B cell (primary cell): ENCODE data around the gene LRRC74A. TPM values are rescaled to one million over a fixed set of nuclear protein-coding genes. Genes with fewer than 3 reads are reported as not detected.

Experiments used
- ATAC-seq: fragments of 200-7000 bp; cut with Tn5 transposase; one replicate; pipeline ENCODE4 v1.10.0; 2021; ENCODE audit warnings: low read depth, mild to moderate bottlenecking, moderate number of reproducible peaks, moderate library complexity
- CTCF ChIA-PET: fragments of 350-600 bp; sonication (Branson Sonifier 250); formaldehyde crosslinking; loops from one replicate; lab custom pipeline; 2021; ENCODE audit warnings: antibody characterized with exemption, inconsistent platforms; lab: Charles Lee
- POLR2A ChIA-PET: fragments of 350-600 bp; sonication (Branson Sonifier 250); formaldehyde crosslinking; loops from one replicate; lab custom pipeline; 2021; ENCODE audit warnings: antibody characterized with exemption; lab: Charles Lee
- DNase-seq: peaks from one replicate; pipeline ENCODE4 v3.0.0; 2013
- H2AFZ ChIP-seq: 2 replicates; pipeline ENCODE4 v1.6.1; 2012; ENCODE audit warnings: mild to moderate bottlenecking, low read depth, low read length; ENCODE audit not compliant: insufficient read depth, poor library complexity, severe bottlenecking
- H3K27ac ChIP-seq, 2 donors: 1 replicate in 1 of 2; 2 replicates in 1 of 2; pipeline ENCODE4 v1.5.1; 2012 to 2013; ENCODE audit warnings: low read length in 2 of 2, mild to moderate bottlenecking in 2 of 2, moderate library complexity in 1 of 2
- H3K27me3 ChIP-seq, 4 experiments: fragments of 200-600 bp in 1 of 4; sonication (generic) in 1 of 4; replicated peaks in 1 of 4; 1 replicate in 2 of 4; 2 replicates in 2 of 4; pipeline versions ENCODE4 v1.6.1 to v1.7.0; 2013 to 2016; ENCODE audit warnings: low read length in 3 of 4, mild to moderate bottlenecking in 2 of 4, mixed read lengths in 1 of 4, moderate library complexity in 1 of 4; ENCODE audit not compliant: insufficient read depth in 4 of 4, control insufficient read depth in 3 of 4; ENCODE audit errors: control extremely low read depth in 1 of 4
- H3K36me3 ChIP-seq, 2 experiments: replicated peaks in 1 of 2; 1 replicate in 1 of 2; 2 replicates in 1 of 2; pipeline versions ENCODE4 v1.6.1 to v1.7.1; 2013; ENCODE audit warnings: low read length in 1 of 2; ENCODE audit not compliant: insufficient read depth in 2 of 2, control insufficient read depth in 1 of 2; ENCODE audit errors: control extremely low read depth in 1 of 2, extremely low read depth in 1 of 2
- H3K4me1 ChIP-seq, 2 donors: fragments of 200-600 bp in 1 of 2; sonication (generic) in 1 of 2; 1 replicate in 1 of 2; 2 replicates in 1 of 2; pipeline versions ENCODE4 v1.5.1 to v1.6.1; 2013 to 2017; ENCODE audit warnings: low read length in 2 of 2; ENCODE audit not compliant: control insufficient read depth in 2 of 2, insufficient read depth in 2 of 2
- H3K4me2 ChIP-seq: replicated peaks from 2 replicates; pipeline ENCODE3; 2012; ENCODE audit warnings: mild to moderate bottlenecking, low read depth, low read length; ENCODE audit not compliant: poor library complexity, severe bottlenecking
- H3K4me3 ChIP-seq, 5 experiments: fragments of 200-600 bp in 1 of 5; sonication (generic) in 1 of 5; 1 replicate in 3 of 5; 2 replicates in 2 of 5; pipeline versions ENCODE4 v1.5.1 to v1.7.0; 2011 to 2016; ENCODE audit warnings: low read length in 4 of 5, mild to moderate bottlenecking in 4 of 5, low read depth in 2 of 5, control low read depth in 1 of 5, moderate library complexity in 1 of 5; ENCODE audit not compliant: insufficient read depth in 1 of 5; ENCODE audit errors: control extremely low read depth in 1 of 5, extremely low read depth in 1 of 5
- H3K79me2 ChIP-seq: fragments of 200-600 bp; sonication (generic); one replicate; pipeline ENCODE4 v1.6.0; 2016; ENCODE audit warnings: low read length; ENCODE audit not compliant: control insufficient read depth, insufficient read depth
- H3K9ac ChIP-seq: fragments of 200-600 bp; sonication (generic); 2 replicates; pipeline ENCODE4 v1.6.1; 2017; ENCODE audit warnings: mild to moderate bottlenecking, low read length, moderate library complexity
- H3K9me3 ChIP-seq, 3 donors: one replicate each; pipeline versions ENCODE4 v1.6.1 to v1.7.1; 2013; ENCODE audit warnings: low read length in 2 of 3; ENCODE audit not compliant: control insufficient read depth in 2 of 3, insufficient read depth in 1 of 3; ENCODE audit errors: control extremely low read depth in 1 of 3
- H4K20me1 ChIP-seq: 2 replicates; pipeline ENCODE4 v1.6.0; 2012; ENCODE audit warnings: mild to moderate bottlenecking, low read length; ENCODE audit not compliant: insufficient read depth, control insufficient read depth, poor library complexity, severe bottlenecking
- H3K27ac Mint-ChIP-seq: one replicate; pipeline ENCODE4 v1.8.0; 2021; ENCODE audit warnings: mixed read lengths
- H3K27me3 Mint-ChIP-seq: one replicate; pipeline ENCODE4 v1.8.0; 2021; ENCODE audit warnings: mixed read lengths
- H3K4me1 Mint-ChIP-seq: one replicate; pipeline ENCODE4 v1.8.0; 2021; ENCODE audit warnings: mixed read lengths
- H3K4me3 Mint-ChIP-seq: one replicate; pipeline ENCODE4 v1.8.0; 2021; ENCODE audit warnings: mixed read lengths
- H3K9me3 Mint-ChIP-seq: one replicate; pipeline ENCODE4 v1.8.0; 2022; ENCODE audit warnings: mixed read lengths; ENCODE audit not compliant: insufficient read depth
- EZH2 ChIP-seq: IDR thresholded peaks from 2 replicates; pipeline ENCODE4 v1.6.1; 2012; ENCODE audit warnings: borderline replicate concordance, low read depth, mild to moderate bottlenecking, moderate library complexity, low read length; ENCODE audit not compliant: insufficient read depth, poor library complexity, severe bottlenecking
- WGBS: methylation state at CpG from one replicate; pipeline ENCODE4 v1.1.5; 2013; ENCODE audit warnings: missing lambda C conversion rate; ENCODE audit not compliant: insufficient coverage; 5-methylcytosine and 5-hydroxymethylcytosine counted together
- intact Hi-C: fragments of 100-400 bp; cut with micrococcal nuclease; formaldehyde crosslinking; loops from one replicate; pipeline ENCODE4 v1.10.0; 2022
- polyA plus RNA-seq: library from polyadenylated mRNA; depleted of rRNA; stranded (reverse); fragments of >200 nt; gene quantifications from 2 replicates; pipeline ENCODE4 v1.2.3, GENCODE V29; 2012
- total RNA-seq, 2 donors: library from RNA; stranded (reverse); fragments of 120-200 nt in 1 of 2; gene quantifications; 1 replicate in 1 of 2; 2 replicates in 1 of 2; pipeline versions ENCODE4 v1.2.3 to v1.2.4, GENCODE V29; 2013 to 2022
- TF ChIP-seq, protein P1 (sequence below): fragments of 200-600 bp; IDR thresholded peaks from one replicate; pipeline ENCODE4 v1.8.0; 2022; ENCODE audit warnings: antibody characterized with exemption, mild to moderate bottlenecking

LRRC74A gene
- total and polyA plus RNA-seq, 2 donors (not counting 1 experiment from before 2014, with no cell fraction given) = not detected

GRCh38 chr14:76900682-76901081 is 74.5 kb downstream of the LRRC74A start:
- H3K27me3 Mint-ChIP-seq = no peaks in the 10 kb centered on the region
- Histone ChIP-seq H3K9ac (no peak overlapping the region), H2AFZ (no peak overlapping the region), H3K4me2 (no peak overlapping the region), H3K27ac (no peak overlapping the region), H4K20me1 (no peaks in the 10 kb centered on the region), H3K4me1 (peaks cover 18 to 25% of the 10 kb centered on the region in 2 donors), H3K27me3 (peaks cover 0 to 6% (median 0%) of the 10 kb centered on the region in 4 experiments), H3K79me2 (no peaks in the 10 kb centered on the region), H3K9me3 (peaks cover 0 to 8% (median 0%) of the 10 kb centered on the region in 3 donors), H3K4me3 (no peak overlapping the region), H3K36me3 (no peaks in the 10 kb centered on the region)
- ChIA-PET CTCF (interaction anchor here (0.8 to 7.7 kb wide), 6 partner anchors 13 to 170 kb away, joined by 3 to 43 read pairs (median 8); no protein-coding TSS in a partner anchor), POLR2A (no interaction called here)
- no peak overlapping the region for H3K27ac Mint-ChIP-seq
- DNase-seq (no peak), ATAC-seq (no peak)
- H3K4me1 Mint-ChIP-seq = peaks cover 18% of the 10 kb centered on the region
- TF ChIP-seq, protein P1, sequence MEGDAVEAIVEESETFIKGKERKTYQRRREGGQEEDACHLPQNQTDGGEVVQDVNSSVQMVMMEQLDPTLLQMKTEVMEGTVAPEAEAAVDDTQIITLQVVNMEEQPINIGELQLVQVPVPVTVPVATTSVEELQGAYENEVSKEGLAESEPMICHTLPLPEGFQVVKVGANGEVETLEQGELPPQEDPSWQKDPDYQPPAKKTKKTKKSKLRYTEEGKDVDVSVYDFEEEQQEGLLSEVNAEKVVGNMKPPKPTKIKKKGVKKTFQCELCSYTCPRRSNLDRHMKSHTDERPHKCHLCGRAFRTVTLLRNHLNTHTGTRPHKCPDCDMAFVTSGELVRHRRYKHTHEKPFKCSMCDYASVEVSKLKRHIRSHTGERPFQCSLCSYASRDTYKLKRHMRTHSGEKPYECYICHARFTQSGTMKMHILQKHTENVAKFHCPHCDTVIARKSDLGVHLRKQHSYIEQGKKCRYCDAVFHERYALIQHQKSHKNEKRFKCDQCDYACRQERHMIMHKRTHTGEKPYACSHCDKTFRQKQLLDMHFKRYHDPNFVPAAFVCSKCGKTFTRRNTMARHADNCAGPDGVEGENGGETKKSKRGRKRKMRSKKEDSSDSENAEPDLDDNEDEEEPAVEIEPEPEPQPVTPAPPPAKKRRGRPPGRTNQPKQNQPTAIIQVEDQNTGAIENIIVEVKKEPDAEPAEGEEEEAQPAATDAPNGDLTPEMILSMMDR = no peak
- TF ChIP-seq EZH2 = no peak
- 93% methylated on average over 2 of the region's 4 CpGs for WGBS
- H3K4me3 Mint-ChIP-seq = no peak overlapping the region
- intact Hi-C loops = no loop called here
- no peaks in the 10 kb centered on the region for H3K9me3 Mint-ChIP-seq

DNA sequence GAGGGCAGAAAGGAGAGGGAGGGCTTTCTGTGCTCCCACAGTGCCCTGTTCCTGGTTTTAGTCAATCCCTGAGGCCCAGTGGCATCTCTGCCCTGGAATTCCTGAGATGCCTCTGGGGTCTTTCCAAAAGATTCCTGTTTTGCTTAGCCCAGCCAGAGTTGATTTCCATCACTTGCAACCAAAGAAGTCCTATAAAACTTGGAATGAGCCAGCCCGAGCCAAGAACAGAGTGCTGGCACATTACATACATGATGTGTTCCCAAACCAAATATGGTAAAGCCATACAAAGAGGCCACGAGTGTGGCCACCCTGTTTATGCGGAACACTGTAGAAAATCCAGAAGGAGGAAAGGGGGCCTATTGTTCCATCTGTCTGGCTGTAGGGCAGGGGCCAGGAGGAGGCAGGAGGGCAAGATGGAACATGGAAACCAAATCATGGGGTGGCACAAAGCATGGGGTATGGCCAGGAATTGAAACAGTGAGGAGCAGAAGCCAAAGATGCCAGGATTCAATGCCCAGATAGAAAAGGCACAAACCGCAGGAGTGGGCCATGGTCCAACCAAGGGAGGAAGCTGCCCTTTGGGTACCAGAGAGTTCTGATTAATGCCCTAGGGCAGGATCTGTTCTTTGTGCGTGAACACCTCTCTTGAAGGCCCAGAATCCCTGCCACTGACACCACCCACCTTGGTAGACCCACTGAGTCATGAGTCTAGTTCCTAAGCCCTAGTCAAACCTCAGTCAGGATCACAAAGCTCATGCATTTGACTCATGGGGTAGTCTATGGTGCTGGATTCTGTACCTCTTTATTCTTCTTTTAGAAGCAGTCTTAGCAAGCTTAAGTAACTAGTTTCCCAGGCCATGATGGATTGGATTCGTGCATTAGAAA is 75.2 kb downstream of the LRRC74A start:
- no peak overlapping the region for H3K27ac Mint-ChIP-seq
- peaks cover 0 to 8% (median 0%) of the 10 kb centered on the region in 3 donors for H3K9me3 ChIP-seq
- no peak overlapping the region for H2AFZ ChIP-seq
- ATAC-seq = no peak
- CTCF ChIA-PET = interaction anchor here (1.1 to 7.7 kb wide), 6 partner anchors 12 to 170 kb away, joined by 3 to 43 read pairs (median 5); no protein-coding TSS in a partner anchor
- no peaks in the 10 kb centered on the region for H3K36me3 ChIP-seq
- H3K4me3 ChIP-seq = no peak overlapping the region
- peaks cover 20 to 29% of the 10 kb centered on the region in 2 donors for H3K4me1 ChIP-seq
- WGBS = 96% methylated on average over 4 of the region's 6 CpGs
- TF ChIP-seq EZH2 = no peak
- TF ChIP-seq, protein P1 = no peak
- intact Hi-C loops = no loop called here
- no peak overlapping the region for H3K27ac ChIP-seq
- H3K4me2 ChIP-seq = no peak overlapping the region
- no peaks in the 10 kb centered on the region for H3K27me3 Mint-ChIP-seq
- H3K4me3 Mint-ChIP-seq = no peak overlapping the region
- H3K4me1 Mint-ChIP-seq = peaks cover 20% of the 10 kb centered on the region
- H3K9ac ChIP-seq = no peak overlapping the region
- no peaks in the 10 kb centered on the region for H3K9me3 Mint-ChIP-seq
- POLR2A ChIA-PET = no interaction called here
- H3K79me2 ChIP-seq = no peaks in the 10 kb centered on the region
- peaks cover 0 to 6% (median 0%) of the 10 kb centered on the region in 4 experiments for H3K27me3 ChIP-seq
- H4K20me1 ChIP-seq = no peaks in the 10 kb centered on the region
- DNase-seq = no peak
